ES-I3 (cell line): ENCODE results near the gene POLR1G.

Experiments used
- H3K36me3 ChIP-seq: 2 replicates; pipeline ENCODE4 v1.6.1; 2013; ENCODE audit warnings: mild to moderate bottlenecking, low read length, control low read depth, moderate library complexity; ENCODE audit not compliant: insufficient read depth
- H3K4me1 ChIP-seq: 2 replicates; pipeline ENCODE4 v1.6.1; 2013; ENCODE audit warnings: mild to moderate bottlenecking, control low read depth, low read length; ENCODE audit not compliant: insufficient read depth
- H3K9ac ChIP-seq: 2 replicates; pipeline ENCODE4 v1.6.1; 2013; ENCODE audit warnings: low read depth, mild to moderate bottlenecking, low read length, moderate library complexity
- H3K9me3 ChIP-seq: 2 replicates; pipeline ENCODE4 v1.6.1; 2013; ENCODE audit warnings: mild to moderate bottlenecking, low read length, moderate library complexity; ENCODE audit not compliant: control insufficient read depth, insufficient read depth

The POLR1G gene

DNA sequence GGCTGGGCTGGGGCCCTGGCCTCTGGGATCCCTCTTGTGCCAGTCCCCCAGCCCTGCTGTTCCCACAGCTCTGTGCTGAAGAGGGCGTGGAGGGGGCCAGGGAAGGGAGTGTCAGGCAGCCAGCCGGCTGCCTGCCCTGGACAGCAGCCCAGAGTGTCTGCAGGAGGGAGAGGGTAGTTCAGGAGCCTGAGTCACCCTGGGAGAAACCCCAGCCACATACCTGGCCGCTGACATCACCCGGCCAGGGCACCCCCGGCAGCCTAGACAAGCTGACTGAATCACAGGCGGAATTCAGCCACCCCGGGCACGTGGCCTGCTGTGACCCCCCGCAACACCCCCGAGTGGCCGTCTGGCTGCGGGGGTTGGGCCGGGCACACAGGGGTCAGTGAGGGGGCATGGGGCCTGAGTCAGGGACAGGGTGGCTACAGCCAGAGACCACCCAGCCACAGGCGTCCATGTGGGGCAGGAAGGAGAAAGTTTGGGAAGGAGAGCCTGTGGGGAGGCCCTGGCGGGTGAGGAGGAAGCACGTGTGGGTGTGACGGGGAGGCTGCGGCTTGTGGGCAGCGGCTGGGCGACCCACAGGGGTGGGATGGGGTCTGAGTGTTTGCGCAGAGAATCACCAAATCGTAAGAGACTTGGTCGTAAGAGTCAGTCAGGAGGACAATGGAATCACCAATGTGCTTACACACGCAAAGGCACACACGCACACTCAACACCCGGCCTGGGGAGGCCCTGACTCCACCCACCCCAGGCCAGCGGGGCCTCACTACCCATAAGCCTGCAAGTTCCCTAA, 49.5 kb downstream of the POLR1G start:
- H3K4me1 ChIP-seq: peaks cover 5% of the 10 kb centered on the region; the same call in 1 of the 2 replicates
- H3K9me3 ChIP-seq: no peaks in the 10 kb centered on the region
- no peaks in the 10 kb centered on the region for H3K36me3 ChIP-seq
- peak overlapping the region; percentile 35 for H3K9ac ChIP-seq

DNA sequence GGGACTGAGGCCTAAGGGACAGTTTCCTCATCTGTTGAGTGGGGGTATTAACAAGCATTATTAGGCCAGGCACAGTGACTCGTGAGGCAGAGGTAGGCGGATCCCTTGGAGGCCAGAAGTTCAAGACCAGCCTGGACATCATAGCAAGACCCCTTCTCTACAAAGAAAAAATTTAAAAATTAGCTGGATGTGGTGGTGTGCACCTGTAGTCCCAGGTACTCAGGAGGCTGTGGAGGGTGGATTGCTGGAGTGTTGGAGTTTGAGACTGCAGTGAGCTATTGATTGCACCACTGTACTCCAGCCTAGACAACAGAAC, 50.0 kb downstream of the POLR1G start:
- H3K4me1 ChIP-seq: peaks cover 5% of the 10 kb centered on the region; the same call in 1 of the 2 replicates
- H3K9me3 ChIP-seq: no peaks in the 10 kb centered on the region
- no peak overlapping the region for H3K9ac ChIP-seq
- H3K36me3 ChIP-seq: no peaks in the 10 kb centered on the region

DNA sequence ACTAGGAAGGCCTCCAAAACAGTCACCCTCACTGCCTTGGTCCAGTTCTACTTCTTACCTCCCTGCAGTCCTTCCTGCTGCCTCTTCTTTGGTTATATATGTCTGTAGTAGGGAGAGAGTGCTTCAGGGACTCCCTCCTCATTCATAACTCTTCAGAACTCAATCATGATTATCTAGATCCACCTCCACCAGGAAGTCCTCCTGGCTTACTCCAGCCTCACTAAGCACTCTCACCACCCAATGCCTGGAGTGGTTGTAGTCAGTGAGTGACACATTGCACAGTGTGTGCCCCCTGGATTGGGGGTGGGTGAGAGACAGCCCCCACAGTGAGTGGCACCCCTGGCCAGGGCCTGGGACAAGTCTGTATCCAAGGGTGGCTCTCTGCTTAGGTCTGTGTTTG, 51.3 kb downstream of the POLR1G start:
- Histone ChIP-seq H3K4me1 (peaks cover 5% of the 10 kb centered on the region; the same call in 1 of the 2 replicates), H3K9me3 (no peaks in the 10 kb centered on the region), H3K9ac (no peak overlapping the region), H3K36me3 (no peaks in the 10 kb centered on the region)
